ENCODE data around the gene FRMD5. TPM values are rescaled to one million over a fixed set of nuclear protein-coding genes. Genes with fewer than 3 reads are reported as not detected.

Gene FRMD5
- total RNA-seq, 1 donor from 2014 or later = 62.4 TPM

GRCh38 chr15:43966646-43967045 lies 228.4 kb downstream of the FRMD5 start:
- intact Hi-C loops (cut with micrococcal nuclease) = no loop called here
- H3K27ac ChIP-seq (replicated peaks) = no peak overlapping the region
- H3K9me3 ChIP-seq (replicated peaks) = no peaks in the 10 kb centered on the region
- no peak for DNase-seq
- H3K4me3 ChIP-seq = no peak overlapping the region
- no peaks in the 10 kb centered on the region for H3K4me1 ChIP-seq
- no peaks in the 10 kb centered on the region for H3K27me3 ChIP-seq (ENCODE audit: low read depth)
- no peak for TF ChIP-seq CTCF (IDR thresholded peaks at IDR 0.05; ENCODE audit: borderline replicate concordance)
- H3K36me3 ChIP-seq = no peaks in the 10 kb centered on the region

- H3K36me3 ChIP-seq = no peaks in the 10 kb centered on the region
- no peak for TF ChIP-seq CTCF (IDR thresholded peaks at IDR 0.05; ENCODE audit: borderline replicate concordance)
- no peak for DNase-seq
- H3K27me3 ChIP-seq (ENCODE audit: low read depth) = no peaks in the 10 kb centered on the region
- peaks cover 20% of the 10 kb centered on the region for H3K4me1 ChIP-seq
- H3K9me3 ChIP-seq (replicated peaks) = no peaks in the 10 kb centered on the region
- no peak overlapping the region for H3K27ac ChIP-seq (replicated peaks)
- intact Hi-C loops (cut with micrococcal nuclease) = no loop called here
- H3K4me3 ChIP-seq = no peak overlapping the region
Measured at GRCh38 chr15:43958861-43959330, 236.2 kb downstream of the FRMD5 start.

- intact Hi-C loops (cut with micrococcal nuclease) = no loop called here
- no peak overlapping the region for H3K4me3 ChIP-seq
- no peak overlapping the region for H3K27ac ChIP-seq (replicated peaks)
- DNase-seq = no peak
- no peaks in the 10 kb centered on the region for H3K27me3 ChIP-seq (ENCODE audit: low read depth)
- TF ChIP-seq CTCF (IDR thresholded peaks at IDR 0.05; ENCODE audit: borderline replicate concordance) = no peak
- no peaks in the 10 kb centered on the region for H3K9me3 ChIP-seq (replicated peaks)
- H3K4me1 ChIP-seq = peaks cover 20% of the 10 kb centered on the region
- no peaks in the 10 kb centered on the region for H3K36me3 ChIP-seq
Measured at GRCh38 chr15:43957724-43958123, 237.3 kb downstream of the FRMD5 start.

- no peaks in the 10 kb centered on the region for H3K36me3 ChIP-seq
- peaks cover 20% of the 10 kb centered on the region for H3K4me1 ChIP-seq
- intact Hi-C loops (cut with micrococcal nuclease) = no loop called here
- H3K27ac ChIP-seq (replicated peaks) = no peak overlapping the region
- H3K4me3 ChIP-seq = no peak overlapping the region
- no peaks in the 10 kb centered on the region for H3K27me3 ChIP-seq (ENCODE audit: low read depth)
- TF ChIP-seq CTCF (IDR thresholded peaks at IDR 0.05; ENCODE audit: borderline replicate concordance) = no peak
- H3K9me3 ChIP-seq (replicated peaks) = no peaks in the 10 kb centered on the region
- DNase-seq = no peak
Measured at GRCh38 chr15:43955140-43955539, 239.9 kb downstream of the FRMD5 start.

GRCh38 chr15:43954181-43954621 lies 240.9 kb downstream of the FRMD5 start:
- Histone ChIP-seq H3K36me3 (no peaks in the 10 kb centered on the region), H3K27me3 (ENCODE audit: low read depth) (no peaks in the 10 kb centered on the region), H3K4me3 (no peak overlapping the region), H3K4me1 (peaks cover 17% of the 10 kb centered on the region), H3K27ac (replicated peaks) (no peak overlapping the region), H3K9me3 (replicated peaks) (no peaks in the 10 kb centered on the region)
- intact Hi-C loops (cut with micrococcal nuclease) = no loop called here
- no peak for DNase-seq
- no peak for TF ChIP-seq CTCF (IDR thresholded peaks at IDR 0.05; ENCODE audit: borderline replicate concordance)

All from left ventricle myocardium inferior (tissue), 1 donor.